T47D (cell line): ENCODE measurements around the gene TREM1.
"Not testable (repeated sequence)": the region's sequence is repeated elsewhere in the genome, so short reads cannot be mapped to it uniquely, and the experiment has no call there.

ENCODE experiments used
- DNase-seq, 2 experiments: peaks; one replicate each; pipeline versions ENCODE4 v3.0.0 to v3.0.0-alpha.2; 2011 to 2012; ENCODE audit warnings: low read depth in 1 of 2, low spot score in 1 of 2
- JUND ChIP-seq: IDR thresholded peaks from 2 replicates; pipeline ENCODE4 v1.6.1; 2012; ENCODE audit warnings: low read depth
- in situ Hi-C: cut with HindIII; loops from 2 replicates; pipeline ENCODE4 v1.10.0; 2016; ENCODE audit warnings: low sequenced_read_pairs, low pct_unique_long_range_greater_than_20kb

Gene TREM1

GRCh38 chr6:41247288-41247865, 39.1 kb downstream of the TREM1 start:
- no peak for TF ChIP-seq JUND
- no peak for DNase-seq
- in situ Hi-C loops, result no loop called here

- in situ Hi-C loops, DNase-seq: not testable (repeated sequence)
Observed at GRCh38 chr6:41246529-41246928, 40.0 kb downstream of the TREM1 start.

GRCh38 chr6:41239467-41240159, 46.9 kb downstream of the TREM1 start:
- in situ Hi-C loops, result no loop called here
- no peak for DNase-seq

GRCh38 chr6:41237128-41237527, 49.4 kb downstream of the TREM1 start:
- TF ChIP-seq JUND, result no peak
- DNase-seq, result no peak
- in situ Hi-C loops, result no loop called here

More at GRCh38 chr6:41239467-41240159, 46.9 kb downstream of the TREM1 start:
- no peak for TF ChIP-seq JUND

- in situ Hi-C loops, result no loop called here
- no peak for TF ChIP-seq JUND
- DNase-seq, result no peak
Observed at GRCh38 chr6:41236276-41236675, 50.2 kb downstream of the TREM1 start.

GRCh38 chr6:41232667-41233066, 53.8 kb downstream of the TREM1 start:
- no peak for DNase-seq
- in situ Hi-C loops, result no loop called here
- no peak for TF ChIP-seq JUND

GRCh38 chr6:41231246-41231645, 55.2 kb downstream of the TREM1 start:
- no peak for TF ChIP-seq JUND
- DNase-seq, result no peak
- in situ Hi-C loops, result no loop called here

- no peak for DNase-seq
- no peak for TF ChIP-seq JUND
- in situ Hi-C loops, result no loop called here
Observed at GRCh38 chr6:41229721-41230120, 56.8 kb downstream of the TREM1 start.

GRCh38 chr6:41228616-41229015, 57.9 kb downstream of the TREM1 start:
- DNase-seq, result no peak
- TF ChIP-seq JUND, result no peak
- in situ Hi-C loops, result no loop called here

- no peak for TF ChIP-seq JUND
- no peak for DNase-seq
- in situ Hi-C loops, result no loop called here
Observed at GRCh38 chr6:41228096-41228495, 58.4 kb downstream of the TREM1 start, which contains the start of gene TREML4. Gene TREML4 (plus strand): TSS chr6:41228349. CDS start chr6:41228428, 79 bp downstream.

- TF ChIP-seq JUND, result no peak
- peak in 1 of 2 experiments; percentile 32 for DNase-seq
- in situ Hi-C loops, result no loop called here
Observed at GRCh38 chr6:41226752-41227151, 59.7 kb downstream of the TREM1 start.

- TF ChIP-seq JUND, result no peak
- in situ Hi-C loops, result no loop called here
- DNase-seq, result no peak
Observed at GRCh38 chr6:41224800-41225199, 61.7 kb downstream of the TREM1 start.
